ACHN (cell line): ENCODE data around the gene STAT1.

Source experiments
- DNase-seq: peaks from one replicate; pipeline ENCODE4 v3.0.0-alpha.2; 2015
- in situ Hi-C: cut with HindIII; loops from 2 replicates; pipeline ENCODE4 v1.10.0; 2017; ENCODE audit warnings: low sequenced_read_pairs, low pct_ligation_motif_present, low pct_unique_long_range_greater_than_20kb

The STAT1 gene

GRCh38 chr2:190990132-190990531, 23.8 kb downstream of the STAT1 start:
- in situ Hi-C loops = no loop called here
- no peak for DNase-seq

- no peak for DNase-seq
- in situ Hi-C loops = no loop called here
Observed at GRCh38 chr2:190988910-190989309, 25.1 kb downstream of the STAT1 start.

- no peak for DNase-seq
Observed at GRCh38 chr2:190987938-190988337, 26.0 kb downstream of the STAT1 start.

GRCh38 chr2:190987116-190987515, 26.9 kb downstream of the STAT1 start:
- DNase-seq = no peak
- in situ Hi-C loops = no loop called here

More at GRCh38 chr2:190987938-190988337, 26.0 kb downstream of the STAT1 start:
- in situ Hi-C loops = no loop called here

- DNase-seq = no peak
- in situ Hi-C loops = no loop called here
Observed at GRCh38 chr2:190986221-190986953, 27.6 kb downstream of the STAT1 start.

- in situ Hi-C loops = no loop called here
- peak; percentile 59 for DNase-seq
Observed at GRCh38 chr2:190984595-190984994, 29.4 kb downstream of the STAT1 start.

GRCh38 chr2:190982262-190983034, 31.5 kb downstream of the STAT1 start:
- no peak for DNase-seq

GRCh38 chr2:190981733-190982132, 32.2 kb downstream of the STAT1 start:
- in situ Hi-C loops = no loop called here

More at GRCh38 chr2:190982262-190983034, 31.5 kb downstream of the STAT1 start:
- in situ Hi-C loops = no loop called here

GRCh38 chr2:190981333-190981732, 32.6 kb downstream of the STAT1 start:
- in situ Hi-C loops = no loop called here
- no peak for DNase-seq

More at GRCh38 chr2:190981733-190982132, 32.2 kb downstream of the STAT1 start:
- no peak for DNase-seq

GRCh38 chr2:190980630-190981209, 33.3 kb downstream of the STAT1 start:
- in situ Hi-C loops = no loop called here
- no peak for DNase-seq

- in situ Hi-C loops = no loop called here
- DNase-seq = no peak
Observed at GRCh38 chr2:190979906-190980629, 33.9 kb downstream of the STAT1 start.

- in situ Hi-C loops = no loop called here
- no peak for DNase-seq
Observed at GRCh38 chr2:190978389-190979053, 35.5 kb downstream of the STAT1 start.

- DNase-seq = no peak
- in situ Hi-C loops = no loop called here
Observed at GRCh38 chr2:190977505-190977904, 36.5 kb downstream of the STAT1 start.

- DNase-seq = no peak
- in situ Hi-C loops = no loop called here
Observed at GRCh38 chr2:190976521-190976920, 37.5 kb downstream of the STAT1 start.

GRCh38 chr2:190974629-190975361, 39.2 kb downstream of the STAT1 start:
- in situ Hi-C loops = no loop called here

GRCh38 chr2:190973726-190974628, 40.0 kb downstream of the STAT1 start:
- no peak for DNase-seq
- in situ Hi-C loops = no loop called here

More at GRCh38 chr2:190974629-190975361, 39.2 kb downstream of the STAT1 start:
- no peak for DNase-seq

GRCh38 chr2:190973262-190973661, 40.7 kb downstream of the STAT1 start:
- no peak for DNase-seq
- in situ Hi-C loops = no loop called here
